ENCODE data around the gene AP3B2.
"Not testable (repeated sequence)": the region's sequence is repeated elsewhere in the genome, so short reads cannot be mapped to it uniquely, and the experiment has no call there.

Gene AP3B2

GRCh38 chr15:82650046-82650670, 59.5 kb downstream of the AP3B2 start:
- DNase-seq (ENCODE audit: extremely low read depth in 1 of 2, low read depth in 1 of 2): no peak

DNA sequence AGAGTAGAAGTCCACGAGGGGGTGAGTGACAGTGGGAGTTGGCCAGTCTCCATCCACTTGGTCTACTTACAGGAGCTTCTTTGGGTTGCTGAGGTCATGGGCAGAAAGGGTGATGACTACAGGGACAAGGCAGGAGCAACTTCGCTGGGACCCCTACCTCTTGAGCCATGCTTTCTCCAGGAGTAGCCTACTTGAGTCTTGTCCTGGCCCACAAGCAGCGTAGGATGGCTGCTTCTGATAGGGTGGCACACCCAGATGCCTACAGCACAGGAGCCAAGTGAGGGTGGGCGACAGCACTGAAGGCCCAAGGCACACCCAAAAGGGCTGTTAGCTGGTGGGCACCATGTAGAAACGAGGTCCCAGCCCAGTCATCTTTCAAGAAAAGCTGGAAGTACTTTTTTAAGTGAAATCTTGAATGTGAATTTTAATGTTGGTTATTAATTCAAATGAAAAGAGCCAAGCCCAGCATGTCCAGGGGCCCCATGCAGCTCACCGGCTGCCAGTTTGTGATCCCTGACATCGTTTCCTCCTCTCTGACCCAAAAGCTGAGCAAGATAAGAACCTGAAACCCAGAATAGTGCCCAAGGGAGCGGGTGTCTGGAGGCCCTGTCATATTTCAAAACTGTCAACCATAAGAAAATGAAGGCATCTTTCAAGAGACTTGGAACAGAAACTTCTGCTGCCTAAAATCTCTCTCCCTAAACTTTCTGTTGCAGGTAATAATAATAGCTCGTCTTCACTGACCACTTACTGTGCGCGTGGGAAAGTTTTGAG, 60.3 kb downstream of the AP3B2 start:
- no peak for DNase-seq (ENCODE audit: extremely low read depth in 1 of 2, low read depth in 1 of 2)

- no peak for DNase-seq (ENCODE audit: extremely low read depth in 1 of 2, low read depth in 1 of 2)
Observed at GRCh38 chr15:82648257-82649103, 61.2 kb downstream of the AP3B2 start.

DNA sequence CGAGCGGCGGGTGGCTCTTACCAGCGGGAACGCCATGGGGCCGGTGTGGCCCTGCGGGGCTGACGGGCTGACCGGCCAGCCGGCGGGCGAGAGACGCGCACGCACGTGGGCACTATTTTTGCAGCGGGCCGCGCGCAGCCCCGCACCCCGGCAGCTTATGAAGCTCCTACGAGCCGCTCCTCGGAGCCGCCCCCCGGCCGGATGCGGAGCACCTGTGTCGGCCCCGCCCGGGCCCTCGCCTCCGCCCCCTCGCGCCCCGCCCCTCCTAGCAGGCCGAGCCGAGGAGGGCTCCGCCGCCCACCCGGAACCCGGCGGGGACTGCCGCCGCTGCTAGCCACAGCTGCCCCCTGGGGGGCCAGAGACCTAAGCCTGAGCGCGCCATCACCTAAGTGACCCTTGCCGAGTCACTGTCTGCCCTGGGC, 61.8 kb downstream of the AP3B2 start:
- DNase-seq (ENCODE audit: extremely low read depth in 1 of 2, low read depth in 1 of 2): peak; percentile 25 to 28

GRCh38 chr15:82647045-82647834, 62.4 kb downstream of the AP3B2 start, which contains the start of gene CPEB1:
Gene CPEB1, minus strand, starts transcription at chr15:82647363. Its CDS starts 18,904 bp downstream, at chr15:82628459.
- peak in 1 of 2 donors; percentile 15 for DNase-seq (ENCODE audit: extremely low read depth in 1 of 2, low read depth in 1 of 2)

DNA sequence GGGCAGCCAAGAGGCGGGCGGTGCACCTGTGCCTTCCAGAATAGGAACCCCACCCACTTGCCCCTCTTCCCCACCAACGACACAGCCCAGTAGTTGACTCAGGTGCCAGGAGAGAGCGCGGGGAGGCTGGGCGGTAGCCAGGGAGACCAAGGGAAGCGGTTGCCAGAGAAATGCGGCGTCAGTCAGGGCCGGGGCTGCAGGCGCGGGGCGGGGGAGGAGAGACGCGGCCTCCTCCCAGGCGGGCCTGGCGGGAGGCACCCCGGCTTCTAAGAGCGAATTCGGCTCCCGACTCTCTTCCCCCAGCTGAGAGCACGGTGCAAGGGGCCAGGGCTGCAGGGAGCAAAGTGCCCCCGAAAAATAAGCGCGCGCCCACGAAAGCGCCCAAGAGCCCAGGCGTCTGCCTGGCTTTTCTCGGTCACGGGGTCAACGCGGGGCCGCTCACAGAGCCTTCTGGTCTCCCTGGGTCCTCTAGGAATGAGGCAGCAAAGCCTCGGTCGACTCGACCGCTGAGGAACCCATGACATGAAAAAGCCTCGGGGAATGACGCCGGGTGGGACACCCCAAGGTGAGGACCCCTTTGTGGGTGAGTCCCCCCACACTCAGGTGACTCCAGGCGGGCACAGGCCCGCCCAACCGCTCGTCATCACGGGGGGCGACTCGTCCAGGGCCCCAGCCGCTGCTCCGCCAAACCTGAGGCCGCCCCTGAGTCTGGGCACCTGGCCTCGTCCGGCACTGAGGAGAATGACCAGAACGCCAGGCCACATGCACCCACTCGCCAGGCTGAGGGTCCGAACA, 63.2 kb downstream of the AP3B2 start:
- no peak for DNase-seq (ENCODE audit: extremely low read depth in 1 of 2, low read depth in 1 of 2)

GRCh38 chr15:82644967-82645852, 64.5 kb downstream of the AP3B2 start:
- not testable (repeated sequence) for DNase-seq (ENCODE audit: extremely low read depth in 1 of 2, low read depth in 1 of 2)

GRCh38 chr15:82643992-82644391, 65.7 kb downstream of the AP3B2 start:
- no peak for DNase-seq (ENCODE audit: extremely low read depth in 1 of 2, low read depth in 1 of 2)

DNA sequence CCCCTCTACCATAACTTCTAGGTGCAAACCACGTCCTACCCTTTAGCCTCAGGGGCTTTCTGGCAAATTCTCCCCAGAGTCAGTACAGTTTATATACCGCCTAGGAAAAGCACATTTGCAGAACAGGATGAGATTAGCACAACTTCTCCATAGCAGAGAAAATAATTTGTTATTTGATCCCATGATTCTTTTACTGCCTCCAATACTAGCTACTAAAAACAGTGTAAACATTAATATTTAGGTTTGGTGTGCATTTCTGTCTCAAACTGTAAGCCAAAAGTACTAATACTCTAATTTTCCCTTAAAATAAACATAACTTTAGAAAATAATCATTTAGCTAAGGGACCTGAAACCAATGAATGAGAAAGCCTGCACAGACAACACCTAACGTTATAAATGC, 67.0 kb downstream of the AP3B2 start:
- DNase-seq (ENCODE audit: extremely low read depth in 1 of 2, low read depth in 1 of 2): no peak

DNA sequence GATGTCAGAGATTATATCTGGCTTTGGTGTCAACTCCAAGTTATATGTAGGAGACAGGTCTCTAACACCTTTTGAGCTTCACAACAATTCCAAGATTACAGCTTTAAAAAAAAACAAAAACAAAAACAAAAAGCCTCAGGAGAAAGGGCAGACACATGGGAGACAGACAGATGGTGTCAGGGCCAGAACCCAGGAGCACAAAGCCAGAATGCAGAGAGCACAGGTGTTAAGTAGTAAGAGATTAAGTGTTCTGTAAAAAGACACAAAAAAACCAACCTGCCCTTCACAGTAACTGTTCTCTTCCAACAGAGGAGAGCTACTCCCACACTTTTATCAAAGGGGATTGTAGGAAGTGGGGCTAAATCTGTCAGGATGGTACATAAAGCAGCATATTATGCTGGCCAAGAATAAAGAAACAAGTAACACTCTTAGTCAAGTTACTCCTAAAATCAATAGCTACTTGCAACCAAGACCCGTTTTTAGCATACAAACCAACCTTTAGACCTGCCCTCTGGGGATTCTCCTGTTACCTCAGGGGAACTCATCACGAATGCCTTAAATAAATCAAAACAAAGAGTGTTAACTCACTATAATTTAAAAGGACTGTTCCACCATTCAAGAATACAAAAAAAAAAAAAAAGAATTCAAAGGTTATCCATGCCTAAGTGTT, 68.4 kb downstream of the AP3B2 start:
- no peak for DNase-seq (ENCODE audit: extremely low read depth in 1 of 2, low read depth in 1 of 2)

DNA sequence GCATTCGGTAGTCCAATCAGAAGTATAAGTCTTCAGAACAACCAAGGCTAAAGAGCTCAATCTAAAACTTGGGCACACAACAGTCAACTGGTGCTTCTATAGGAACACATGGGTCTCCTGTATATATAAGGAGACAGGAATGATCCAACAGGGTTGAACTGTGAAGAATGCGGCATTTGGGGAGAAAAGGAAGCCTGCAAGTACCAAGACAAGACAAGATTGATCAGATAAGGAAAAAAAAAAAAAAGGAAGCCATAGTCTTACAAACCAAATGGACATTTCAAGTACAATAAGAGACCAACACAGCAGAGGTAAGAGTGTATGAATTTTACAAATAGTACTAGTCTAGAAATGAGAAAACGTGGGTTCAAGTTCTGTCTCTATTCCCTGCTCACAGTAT, 69.0 kb downstream of the AP3B2 start:
- DNase-seq (ENCODE audit: extremely low read depth in 1 of 2, low read depth in 1 of 2): no peak

- no peak for DNase-seq (ENCODE audit: extremely low read depth in 1 of 2, low read depth in 1 of 2)
Observed at GRCh38 chr15:82635798-82636197, 73.9 kb downstream of the AP3B2 start.

GRCh38 chr15:82630033-82630432, 79.6 kb downstream of the AP3B2 start:
- DNase-seq (ENCODE audit: extremely low read depth in 1 of 2, low read depth in 1 of 2): no peak

- no peak for DNase-seq (ENCODE audit: extremely low read depth in 1 of 2, low read depth in 1 of 2)
Observed at GRCh38 chr15:82625136-82625535, 84.5 kb downstream of the AP3B2 start.

GRCh38 chr15:82624438-82624837, 85.2 kb downstream of the AP3B2 start:
- no peak for DNase-seq (ENCODE audit: extremely low read depth in 1 of 2, low read depth in 1 of 2)

DNA sequence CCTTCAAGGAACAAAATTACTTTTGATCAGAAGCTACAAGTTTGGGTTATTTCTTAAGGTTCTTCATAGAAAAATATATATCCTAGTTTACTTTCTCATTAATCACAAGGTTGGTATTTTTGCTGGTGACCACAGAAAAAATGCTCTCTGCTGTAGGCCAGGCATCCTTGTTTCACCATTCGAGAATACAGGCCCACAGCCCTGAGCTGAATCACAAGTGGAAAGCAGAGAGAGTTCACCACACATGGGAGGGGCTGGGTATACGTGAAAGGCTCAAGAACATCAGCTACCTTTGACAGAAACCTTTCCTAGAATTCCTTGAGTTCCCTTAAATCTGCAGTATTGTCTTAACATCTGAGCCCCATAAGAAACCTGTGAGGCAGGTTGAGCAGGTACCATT, 85.7 kb downstream of the AP3B2 start:
- no peak for DNase-seq (ENCODE audit: extremely low read depth in 1 of 2, low read depth in 1 of 2)

GRCh38 chr15:82621970-82622369, 87.7 kb downstream of the AP3B2 start:
- DNase-seq (ENCODE audit: extremely low read depth in 1 of 2, low read depth in 1 of 2): no peak

DNA sequence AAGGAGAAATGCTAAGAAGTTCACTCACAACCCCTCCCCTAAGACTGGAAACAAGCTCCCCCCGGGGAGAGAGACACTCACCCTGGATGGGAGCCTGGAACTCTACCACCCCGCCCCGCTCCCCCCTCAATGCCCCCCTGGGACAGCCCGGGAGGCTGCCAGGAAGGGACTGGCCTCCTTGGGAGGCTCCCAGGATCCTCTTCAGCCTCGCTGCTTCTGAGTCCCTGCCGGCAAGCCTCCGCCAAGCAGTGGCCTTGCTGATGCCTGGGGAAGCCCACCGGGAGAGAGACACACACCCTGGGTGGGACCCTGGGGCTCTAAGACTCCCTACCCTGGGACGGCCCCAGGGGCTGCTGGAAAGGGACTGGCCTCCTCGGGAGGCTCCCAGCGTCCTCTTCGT, 95.9 kb downstream of the AP3B2 start:
- no peak for DNase-seq (ENCODE audit: extremely low read depth in 1 of 2, low read depth in 1 of 2)

All from stimulated activated CD8-positive, alpha-beta memory T cell treated with anti-CD3 and anti-CD28 coated beads, Interleukin-7, amount 100 ng/mL, for 48 hours (primary cell).